ENCODE data around the gene C2orf15. TPM values are rescaled to one million over a fixed set of nuclear protein-coding genes. Genes with fewer than 3 reads are reported as not detected.

The C2orf15 gene, protein sequence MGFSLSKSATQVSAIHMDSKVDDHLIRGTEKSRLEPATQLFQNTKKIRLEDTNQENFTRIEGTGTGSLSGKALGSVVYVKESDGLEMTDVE
- 1.4 and 2.0 TPM in 2 replicates for total RNA-seq (2014; rRNA removed; shearing (Covaris generic); ENCODE audit: low replicate concordance)

DNA sequence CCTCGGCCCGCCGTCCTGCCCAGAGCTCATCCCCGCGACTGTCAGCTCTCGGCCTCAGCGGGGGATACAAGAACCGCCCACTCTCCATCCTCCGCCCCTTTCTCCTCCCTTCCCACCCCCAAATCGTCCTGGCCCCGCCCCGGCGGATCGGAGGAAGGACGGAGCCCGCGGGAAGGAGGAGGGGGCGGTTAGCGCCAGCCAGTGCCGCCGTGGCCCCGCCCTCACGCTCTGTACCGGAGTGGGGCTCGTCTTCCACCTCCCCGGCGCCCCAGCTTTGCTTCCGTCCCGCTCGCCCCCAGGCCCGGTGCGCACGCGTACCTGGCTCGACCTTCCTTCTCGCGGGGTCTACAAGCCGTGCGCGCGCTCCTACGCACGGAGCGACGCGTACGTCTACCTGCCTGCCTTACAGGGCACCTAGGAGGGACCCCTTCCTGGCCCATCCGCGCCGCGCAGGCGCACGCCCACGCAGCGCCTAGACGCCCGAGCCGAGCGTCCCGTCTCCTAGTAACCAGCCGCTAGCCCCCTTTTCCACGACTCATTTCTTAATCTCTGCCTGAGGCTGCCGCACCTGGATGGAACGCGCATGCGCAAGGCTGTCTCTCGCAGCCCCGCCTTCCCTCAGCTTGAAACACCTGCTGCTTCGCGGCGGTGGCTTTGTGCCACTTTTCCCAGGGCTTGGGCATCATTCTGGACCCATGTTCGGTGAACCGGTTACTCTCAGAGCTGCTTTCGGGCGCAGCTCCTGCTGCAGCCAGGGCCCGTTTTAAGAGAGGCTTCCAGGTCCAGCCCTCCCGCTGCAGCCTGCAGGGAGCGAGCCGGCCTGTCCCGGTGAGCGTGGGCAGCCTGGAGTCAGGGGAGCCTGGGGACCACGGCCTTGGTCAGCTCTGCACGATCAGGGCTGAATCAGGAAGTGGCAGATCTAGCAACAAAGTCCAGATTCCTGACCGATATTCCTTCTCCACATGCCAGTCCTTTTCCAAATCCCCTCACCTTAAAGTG is at the start of gene C2orf15:
Gene C2orf15 (plus strand): TSS at position 598 of the 999 bp plus-strand sequence. CDS start 8,852 bp downstream, outside the sequence.
- H3K9me3 ChIP-seq (ENCODE audit: low read length): no peaks in the 10 kb centered on the region
- H3K4me3 ChIP-seq (ENCODE audit: low read length): peak within 1 kb of the TSS; percentile 76
- peak; percentile 97 for DNase-seq
- H3K9ac ChIP-seq (ENCODE audit: low read length): peak within 1 kb of the TSS; percentile 74
- no peaks in the 10 kb centered on the region for H3K79me2 ChIP-seq (ENCODE audit: low read length)
- no peaks in the 10 kb centered on the region for H4K20me1 ChIP-seq (ENCODE audit: insufficient read depth, low read depth, low read length)
- H3K9me2 ChIP-seq (replicated peaks; ENCODE audit: insufficient read depth, low read length): no peaks in the 10 kb centered on the region
- peaks cover 29% of the 10 kb centered on the region for H3K4me1 ChIP-seq (ENCODE audit: low read length)
- peak within 1 kb of the TSS; percentile 94 for H3K4me2 ChIP-seq (ENCODE audit: low read depth, low read length, poor library complexity, severe bottlenecking)
- no peaks in the 10 kb centered on the region for H3K27me3 ChIP-seq (ENCODE audit: low read length)
- H3K27ac ChIP-seq (ENCODE audit: low read length): 0 out of 2 replicates have a peak within 1 kb of the TSS, but pooled peaks have one; percentile 25
- H2AFZ ChIP-seq (ENCODE audit: low read length): peak within 1 kb of the TSS; percentile 90
- H3K36me3 ChIP-seq (ENCODE audit: insufficient read depth, low read length): no peaks in the 10 kb centered on the region

DNA sequence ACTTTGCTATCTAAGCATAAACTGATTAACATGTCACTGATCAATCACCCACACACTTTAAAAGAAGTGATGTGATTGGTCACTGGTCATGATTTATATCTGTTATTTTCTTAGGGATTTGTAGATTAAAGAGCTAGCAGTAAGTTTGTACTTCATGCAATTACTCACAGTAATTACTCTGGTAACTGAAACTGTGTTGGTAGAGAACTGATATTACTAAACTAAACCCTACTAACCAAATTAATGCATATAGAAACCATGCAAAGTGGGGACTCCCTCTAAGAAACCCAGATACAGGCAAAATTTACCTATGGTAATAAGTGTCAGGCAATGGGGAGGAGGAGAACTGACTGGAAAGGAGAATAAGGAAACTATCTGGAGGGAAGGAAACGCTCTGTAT is 44.8 kb upstream of the C2orf15 start:
- Histone ChIP-seq H3K4me1 (ENCODE audit: low read length) (peaks cover 5% of the 10 kb centered on the region; the same call in 1 of the 2 replicates), H3K9me3 (ENCODE audit: low read length) (no peaks in the 10 kb centered on the region), H3K9me2 (replicated peaks; ENCODE audit: insufficient read depth, low read length) (no peaks in the 10 kb centered on the region), H3K9ac (ENCODE audit: low read length) (no peak overlapping the region), H4K20me1 (ENCODE audit: insufficient read depth, low read depth, low read length) (no peaks in the 10 kb centered on the region), H2AFZ (ENCODE audit: low read length) (no peak overlapping the region), H3K4me2 (ENCODE audit: low read depth, low read length, poor library complexity, severe bottlenecking) (no peak overlapping the region), H3K4me3 (ENCODE audit: low read length) (no peak overlapping the region), H3K79me2 (ENCODE audit: low read length) (no peaks in the 10 kb centered on the region), H3K36me3 (ENCODE audit: insufficient read depth, low read length) (no peaks in the 10 kb centered on the region), H3K27ac (ENCODE audit: low read length) (no peak overlapping the region), H3K27me3 (ENCODE audit: low read length) (no peaks in the 10 kb centered on the region)
- no peak for DNase-seq

DNA sequence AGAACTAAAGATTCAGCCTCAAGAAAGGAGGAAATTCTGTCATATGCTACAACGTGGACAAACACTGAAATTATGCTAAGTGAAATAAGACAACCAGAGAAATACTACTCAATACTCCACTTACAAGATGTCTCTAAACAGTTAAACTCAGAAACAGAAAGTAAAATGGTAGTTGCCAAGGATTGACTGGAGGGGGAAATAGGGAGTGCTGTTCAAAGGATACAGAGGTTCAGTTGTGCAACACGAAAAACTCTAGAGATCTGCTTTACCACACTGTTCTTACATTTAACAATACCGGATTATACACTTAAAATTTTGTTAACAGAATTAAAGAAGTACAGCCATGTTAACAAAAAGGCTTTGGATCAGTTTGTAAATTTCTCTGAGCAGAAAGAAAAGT is 39.8 kb upstream of the C2orf15 start:
- no peak overlapping the region for H3K4me3 ChIP-seq (ENCODE audit: low read length)
- H3K9me3 ChIP-seq (ENCODE audit: low read length): no peaks in the 10 kb centered on the region
- no peaks in the 10 kb centered on the region for H4K20me1 ChIP-seq (ENCODE audit: insufficient read depth, low read depth, low read length)
- no peak overlapping the region for H3K4me2 ChIP-seq (ENCODE audit: low read depth, low read length, poor library complexity, severe bottlenecking)
- H2AFZ ChIP-seq (ENCODE audit: low read length): no peak overlapping the region
- H3K36me3 ChIP-seq (ENCODE audit: insufficient read depth, low read length): no peaks in the 10 kb centered on the region
- peaks cover 19% of the 10 kb centered on the region for H3K4me1 ChIP-seq (ENCODE audit: low read length)
- no peaks in the 10 kb centered on the region for H3K27me3 ChIP-seq (ENCODE audit: low read length)
- no peaks in the 10 kb centered on the region for H3K79me2 ChIP-seq (ENCODE audit: low read length)
- H3K27ac ChIP-seq (ENCODE audit: low read length): no peak overlapping the region
- no peaks in the 10 kb centered on the region for H3K9me2 ChIP-seq (replicated peaks; ENCODE audit: insufficient read depth, low read length)
- H3K9ac ChIP-seq (ENCODE audit: low read length): no peak overlapping the region
- DNase-seq: no peak

DNA sequence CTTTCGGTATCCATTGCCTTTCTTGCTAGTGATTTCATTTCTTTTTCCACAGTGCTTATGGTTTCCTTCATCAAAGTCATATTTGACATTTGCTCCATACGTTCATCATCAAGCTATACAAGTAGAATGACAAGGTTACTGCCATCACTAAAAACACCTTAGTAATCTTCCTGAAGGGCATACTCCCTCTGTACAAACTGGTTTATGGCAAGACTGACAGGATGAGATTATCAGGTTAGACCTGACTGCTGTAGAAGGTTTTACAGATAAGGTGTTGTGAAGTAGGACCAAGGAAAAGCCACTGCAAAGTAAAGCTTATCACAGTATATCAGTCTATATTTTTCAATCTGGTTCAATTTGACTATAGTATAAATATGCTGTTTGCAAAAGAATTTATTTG is 37.5 kb upstream of the C2orf15 start:
- H3K27me3 ChIP-seq (ENCODE audit: low read length): no peaks in the 10 kb centered on the region
- peaks cover 32% of the 10 kb centered on the region for H3K4me1 ChIP-seq (ENCODE audit: low read length)
- no peaks in the 10 kb centered on the region for H3K36me3 ChIP-seq (ENCODE audit: insufficient read depth, low read length)
- H4K20me1 ChIP-seq (ENCODE audit: insufficient read depth, low read depth, low read length): no peaks in the 10 kb centered on the region
- H2AFZ ChIP-seq (ENCODE audit: low read length): no peak overlapping the region
- H3K27ac ChIP-seq (ENCODE audit: low read length): no peak overlapping the region
- no peaks in the 10 kb centered on the region for H3K9me3 ChIP-seq (ENCODE audit: low read length)
- H3K4me3 ChIP-seq (ENCODE audit: low read length): no peak overlapping the region
- no peaks in the 10 kb centered on the region for H3K9me2 ChIP-seq (replicated peaks; ENCODE audit: insufficient read depth, low read length)
- no peaks in the 10 kb centered on the region for H3K79me2 ChIP-seq (ENCODE audit: low read length)
- no peak overlapping the region for H3K4me2 ChIP-seq (ENCODE audit: low read depth, low read length, poor library complexity, severe bottlenecking)
- H3K9ac ChIP-seq (ENCODE audit: low read length): no peak overlapping the region
- no peak for DNase-seq

DNA sequence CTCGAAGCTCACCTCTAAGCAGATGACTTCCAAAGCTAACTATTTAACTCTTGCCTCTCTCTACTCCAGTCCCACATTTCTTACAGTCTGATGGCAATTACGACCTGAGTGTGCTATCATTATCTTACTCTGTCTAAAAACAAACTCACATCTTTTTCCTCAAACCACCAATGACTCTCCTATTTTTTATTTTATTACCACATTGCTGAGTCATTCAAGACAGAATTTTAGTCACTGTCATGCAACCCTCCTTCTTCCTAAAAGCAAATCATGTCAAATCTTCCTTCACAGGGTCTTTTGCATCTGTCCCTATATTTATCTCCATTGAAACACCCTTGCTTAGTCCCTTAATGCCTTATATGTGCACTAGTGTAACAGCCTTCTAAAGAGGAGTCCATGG is 34.6 kb upstream of the C2orf15 start:
- Histone ChIP-seq H3K79me2 (ENCODE audit: low read length) (no peaks in the 10 kb centered on the region), H4K20me1 (ENCODE audit: insufficient read depth, low read depth, low read length) (no peaks in the 10 kb centered on the region), H3K27me3 (ENCODE audit: low read length) (no peaks in the 10 kb centered on the region), H3K9me2 (replicated peaks; ENCODE audit: insufficient read depth, low read length) (no peaks in the 10 kb centered on the region), H3K4me3 (ENCODE audit: low read length) (peak overlapping the region; percentile 1; the same call in 1 of the 2 replicates), H3K27ac (ENCODE audit: low read length) (peak overlapping the region; percentile 77), H3K9ac (ENCODE audit: low read length) (peak overlapping the region; percentile 4; the same call in 1 of the 2 replicates), H3K9me3 (ENCODE audit: low read length) (no peaks in the 10 kb centered on the region), H2AFZ (ENCODE audit: low read length) (peak overlapping the region; percentile 81), H3K36me3 (ENCODE audit: insufficient read depth, low read length) (no peaks in the 10 kb centered on the region), H3K4me2 (ENCODE audit: low read depth, low read length, poor library complexity, severe bottlenecking) (peak overlapping the region; percentile 46), H3K4me1 (ENCODE audit: low read length) (peaks cover 38% of the 10 kb centered on the region)
- peak; percentile 76 for DNase-seq

DNA sequence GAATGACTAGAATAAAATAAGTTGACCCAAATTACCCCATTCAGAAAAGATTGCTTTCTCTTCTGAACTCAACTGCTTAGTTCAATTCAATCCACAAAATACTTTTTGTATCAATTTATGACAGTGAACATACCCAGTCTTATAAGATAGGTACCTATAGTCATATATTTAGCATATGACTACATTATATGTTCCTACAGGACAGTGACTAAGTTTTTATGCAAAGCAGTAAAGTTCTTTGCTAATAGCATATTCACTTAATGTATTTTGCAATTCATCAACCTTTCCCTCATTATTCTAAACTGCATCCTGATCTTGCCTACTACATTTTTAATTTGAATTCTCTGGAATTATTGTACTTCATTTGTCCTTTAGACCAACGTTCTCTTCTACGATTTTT is 30.3 kb upstream of the C2orf15 start:
- H3K4me3 ChIP-seq (ENCODE audit: low read length): no peak overlapping the region
- no peaks in the 10 kb centered on the region for H3K36me3 ChIP-seq (ENCODE audit: insufficient read depth, low read length)

DNA sequence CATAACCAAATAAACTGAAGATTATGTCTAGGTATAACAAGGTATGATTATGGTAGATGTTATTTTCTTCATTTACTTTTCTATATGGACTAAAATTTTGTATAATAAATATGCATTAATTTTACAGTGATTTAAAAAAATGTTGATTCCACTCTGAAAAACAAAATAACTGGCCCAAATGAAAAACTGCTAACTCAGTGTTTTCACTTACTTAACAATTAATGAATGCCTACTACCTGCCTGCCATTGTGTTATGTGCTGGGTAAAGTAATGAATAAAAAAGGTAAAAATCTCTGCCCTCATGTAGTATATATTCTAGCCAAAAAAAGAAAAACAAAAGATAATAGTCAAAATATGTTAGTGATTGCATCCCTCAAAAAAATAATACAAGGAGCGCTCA is 29.6 kb upstream of the C2orf15 start:
- no peak overlapping the region for H3K27ac ChIP-seq (ENCODE audit: low read length)
- no peak overlapping the region for H3K4me3 ChIP-seq (ENCODE audit: low read length)
- H3K4me1 ChIP-seq (ENCODE audit: low read length): peaks cover 27% of the 10 kb centered on the region
- no peaks in the 10 kb centered on the region for H4K20me1 ChIP-seq (ENCODE audit: insufficient read depth, low read depth, low read length)
- no peaks in the 10 kb centered on the region for H3K79me2 ChIP-seq (ENCODE audit: low read length)
- H3K4me2 ChIP-seq (ENCODE audit: low read depth, low read length, poor library complexity, severe bottlenecking): no peak overlapping the region
- DNase-seq: no peak
- H3K36me3 ChIP-seq (ENCODE audit: insufficient read depth, low read length): no peaks in the 10 kb centered on the region
- no peak overlapping the region for H2AFZ ChIP-seq (ENCODE audit: low read length)
- no peaks in the 10 kb centered on the region for H3K9me3 ChIP-seq (ENCODE audit: low read length)
- H3K27me3 ChIP-seq (ENCODE audit: low read length): no peaks in the 10 kb centered on the region
- H3K9me2 ChIP-seq (replicated peaks; ENCODE audit: insufficient read depth, low read length): no peaks in the 10 kb centered on the region
- no peak overlapping the region for H3K9ac ChIP-seq (ENCODE audit: low read length)

More for the DNA sequence above, 30.3 kb upstream of the C2orf15 start:
- no peaks in the 10 kb centered on the region for H3K79me2 ChIP-seq (ENCODE audit: low read length)
- no peaks in the 10 kb centered on the region for H4K20me1 ChIP-seq (ENCODE audit: insufficient read depth, low read depth, low read length)
- no peak for DNase-seq
- no peaks in the 10 kb centered on the region for H3K9me3 ChIP-seq (ENCODE audit: low read length)
- H3K4me2 ChIP-seq (ENCODE audit: low read depth, low read length, poor library complexity, severe bottlenecking): no peak overlapping the region
- no peak overlapping the region for H2AFZ ChIP-seq (ENCODE audit: low read length)
- no peak overlapping the region for H3K9ac ChIP-seq (ENCODE audit: low read length)
- peaks cover 34% of the 10 kb centered on the region for H3K4me1 ChIP-seq (ENCODE audit: low read length)
- H3K27me3 ChIP-seq (ENCODE audit: low read length): no peaks in the 10 kb centered on the region
- H3K9me2 ChIP-seq (replicated peaks; ENCODE audit: insufficient read depth, low read length): no peaks in the 10 kb centered on the region
- H3K27ac ChIP-seq (ENCODE audit: low read length): no peak overlapping the region

DNA sequence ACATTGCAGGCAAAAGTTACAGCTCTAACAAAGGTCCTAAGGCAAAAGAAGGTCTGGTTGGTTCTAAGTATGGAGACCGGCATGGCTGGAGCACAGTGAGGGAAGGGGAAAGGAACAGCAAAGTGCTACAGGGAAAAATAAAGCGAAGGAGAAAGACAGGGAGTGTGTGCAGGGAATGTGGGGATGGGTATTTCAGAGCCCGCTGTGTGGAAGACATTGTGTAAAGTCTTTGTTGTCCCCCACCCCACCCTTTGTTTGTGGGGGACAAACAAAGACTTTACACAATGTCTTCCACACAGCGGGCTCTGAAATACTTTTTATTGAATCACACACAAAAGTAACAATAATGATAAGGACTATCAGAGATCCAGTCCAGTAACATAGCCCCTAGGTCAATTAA is 28.9 kb upstream of the C2orf15 start:
- H3K27ac ChIP-seq (ENCODE audit: low read length): no peak overlapping the region
- H3K9ac ChIP-seq (ENCODE audit: low read length): no peak overlapping the region
- no peak overlapping the region for H2AFZ ChIP-seq (ENCODE audit: low read length)
- no peaks in the 10 kb centered on the region for H3K9me3 ChIP-seq (ENCODE audit: low read length)
- no peak overlapping the region for H3K4me2 ChIP-seq (ENCODE audit: low read depth, low read length, poor library complexity, severe bottlenecking)
- DNase-seq: no peak
- peaks cover 21% of the 10 kb centered on the region for H3K4me1 ChIP-seq (ENCODE audit: low read length)
- no peaks in the 10 kb centered on the region for H3K36me3 ChIP-seq (ENCODE audit: insufficient read depth, low read length)
- H4K20me1 ChIP-seq (ENCODE audit: insufficient read depth, low read depth, low read length): no peaks in the 10 kb centered on the region
- H3K27me3 ChIP-seq (ENCODE audit: low read length): no peaks in the 10 kb centered on the region
- H3K79me2 ChIP-seq (ENCODE audit: low read length): no peaks in the 10 kb centered on the region
- H3K9me2 ChIP-seq (replicated peaks; ENCODE audit: insufficient read depth, low read length): no peaks in the 10 kb centered on the region
- no peak overlapping the region for H3K4me3 ChIP-seq (ENCODE audit: low read length)

Data from Karpas-422 (cell line).